ENCODE data around the gene OR2A7.
"Not testable (repeated sequence)": the region's sequence is repeated elsewhere in the genome, so short reads cannot be mapped to it uniquely, and the experiment has no call there.

GRCh38 chr7:144287171-144287784, 22.7 kb upstream of the OR2A7 start:
- TF ChIP-seq EZH2 (IDR thresholded peaks at IDR 0.05; ENCODE audit: insufficient read depth, poor library complexity, severe bottlenecking); EZH2phosphoT487 (IDR thresholded peaks at IDR 0.05; ENCODE audit: insufficient read depth, low read depth): not testable (repeated sequence)

Data from GM23248 (cell line).